GM21515 (cell line): ENCODE results near the gene UBE2J2.

Experiments
- ATAC-seq: cut with Tn5 transposase; IDR thresholded peaks from one replicate; pipeline ENCODE4 v1.9.1; 2021; ENCODE audit not compliant: unreplicated experiment

Gene UBE2J2

DNA sequence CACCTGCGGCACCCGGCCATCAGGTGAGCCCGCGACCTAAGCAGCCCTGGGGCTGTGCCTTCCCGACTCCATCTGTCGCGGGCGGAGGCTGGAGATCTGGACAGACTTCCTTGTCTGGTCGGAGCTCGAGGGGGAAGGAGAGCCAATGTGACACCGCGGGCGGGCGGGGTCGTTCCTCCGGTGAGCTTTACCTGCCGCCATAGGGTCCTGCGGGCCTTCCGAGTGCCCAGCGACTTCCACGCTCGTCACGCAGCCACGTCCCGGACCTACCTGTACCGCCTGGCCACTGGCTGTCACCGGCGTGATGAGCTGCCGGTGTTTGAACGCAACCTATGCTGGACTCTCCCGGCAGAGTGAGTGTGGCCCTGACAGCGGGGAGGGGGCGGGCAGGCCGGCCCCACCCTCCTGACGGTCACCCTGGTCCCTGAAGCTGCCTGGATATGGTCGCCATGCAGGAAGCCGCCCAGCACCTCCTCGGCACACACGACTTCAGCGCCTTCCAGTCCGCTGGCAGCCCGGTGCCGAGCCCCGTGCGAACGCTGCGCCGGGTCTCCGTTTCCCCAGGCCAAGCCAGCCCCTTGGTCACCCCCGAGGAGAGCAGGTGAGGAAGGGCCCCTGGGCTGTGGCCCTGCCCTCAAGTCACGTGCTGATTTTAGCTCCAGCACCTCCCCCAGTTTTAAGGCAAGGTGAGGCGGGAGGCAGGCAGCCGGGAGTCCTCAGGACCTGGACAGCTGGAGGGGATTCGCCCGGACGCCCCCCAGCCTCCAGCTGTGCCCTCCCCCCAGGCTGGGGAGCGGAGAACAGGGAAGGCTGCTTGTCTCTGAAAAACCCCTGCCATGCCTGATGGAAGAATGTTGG lies 35.8 kb upstream of the UBE2J2 start:
- ATAC-seq: no peak

DNA sequence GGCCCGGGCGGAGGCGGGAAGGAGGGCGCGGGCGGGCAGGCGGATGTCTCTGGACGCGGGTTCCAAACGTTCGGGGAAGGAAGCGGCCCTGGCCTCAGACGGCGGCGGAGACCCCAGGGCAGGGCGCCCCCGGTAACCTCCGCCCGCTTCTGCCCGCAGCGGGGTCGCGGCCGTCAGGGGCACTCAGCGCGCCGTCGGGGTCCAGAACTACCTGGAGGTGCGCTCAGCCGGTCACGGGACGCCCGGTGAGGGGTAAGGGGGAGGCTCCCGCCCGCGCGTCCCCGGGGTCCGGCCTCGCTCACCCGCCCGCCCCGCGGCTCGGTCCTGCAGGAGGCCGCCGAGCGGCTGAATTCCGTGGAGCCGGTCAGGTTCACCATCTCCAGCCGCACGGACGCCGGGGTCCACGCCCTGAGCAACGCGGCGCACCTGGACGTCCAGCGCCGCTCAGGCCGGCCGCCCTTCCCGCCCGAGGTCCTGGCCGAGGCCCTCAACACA lies 35.1 kb upstream of the UBE2J2 start:
- ATAC-seq: peak; percentile 8

DNA sequence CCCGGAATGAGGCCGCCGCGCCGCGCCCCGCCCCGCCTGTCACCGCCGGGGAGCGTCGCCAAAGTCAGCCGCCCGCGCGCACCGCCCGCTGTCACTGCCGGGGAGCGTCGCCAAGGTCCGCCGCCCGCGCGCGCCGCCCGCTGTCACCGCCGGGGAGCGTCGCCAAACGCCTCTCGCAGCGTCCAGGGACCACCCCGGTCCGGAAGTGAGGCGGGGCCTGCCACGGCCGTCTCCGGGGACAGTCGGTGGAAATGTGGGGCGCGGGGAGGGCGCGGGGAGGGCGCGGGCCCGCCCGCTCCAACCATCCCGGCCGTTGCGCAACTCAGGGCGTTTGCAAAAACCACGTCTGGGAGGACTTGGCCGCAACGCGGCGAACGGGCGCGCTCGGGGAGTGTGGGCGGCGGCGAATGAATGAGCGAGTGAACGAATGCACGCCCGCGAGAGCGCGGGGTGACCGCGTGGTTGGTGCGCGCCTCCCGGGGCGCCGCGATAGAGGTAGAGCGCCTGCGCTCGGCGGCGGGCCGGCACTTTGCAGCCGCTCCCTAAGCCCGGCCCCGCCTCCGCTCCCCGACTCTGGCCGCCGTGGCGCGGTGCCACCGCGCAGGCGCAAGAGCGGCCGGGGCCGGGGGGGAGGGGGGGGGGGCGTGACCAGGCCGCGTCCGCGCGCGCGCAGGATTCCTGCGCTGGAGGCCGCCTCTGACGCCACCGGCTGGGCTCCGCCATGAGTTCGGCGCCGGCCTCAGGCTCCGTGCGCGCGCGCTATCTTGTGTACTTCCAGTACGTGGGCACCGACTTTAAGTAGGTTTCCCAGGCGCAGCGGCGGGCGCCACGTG lies 34.5 kb upstream of the UBE2J2 start, which contains the start of the genes ACAP3 and PUSL1:
Gene ACAP3 (minus strand): TSS at position 8 of the 833 bp plus-strand sequence. CDS start 115 bp downstream, outside the sequence.
Gene PUSL1 (plus strand): TSS at position 675 of the 833 bp plus-strand sequence. CDS start 47 bp downstream, at position 722.
- peak; percentile 50 for ATAC-seq

DNA sequence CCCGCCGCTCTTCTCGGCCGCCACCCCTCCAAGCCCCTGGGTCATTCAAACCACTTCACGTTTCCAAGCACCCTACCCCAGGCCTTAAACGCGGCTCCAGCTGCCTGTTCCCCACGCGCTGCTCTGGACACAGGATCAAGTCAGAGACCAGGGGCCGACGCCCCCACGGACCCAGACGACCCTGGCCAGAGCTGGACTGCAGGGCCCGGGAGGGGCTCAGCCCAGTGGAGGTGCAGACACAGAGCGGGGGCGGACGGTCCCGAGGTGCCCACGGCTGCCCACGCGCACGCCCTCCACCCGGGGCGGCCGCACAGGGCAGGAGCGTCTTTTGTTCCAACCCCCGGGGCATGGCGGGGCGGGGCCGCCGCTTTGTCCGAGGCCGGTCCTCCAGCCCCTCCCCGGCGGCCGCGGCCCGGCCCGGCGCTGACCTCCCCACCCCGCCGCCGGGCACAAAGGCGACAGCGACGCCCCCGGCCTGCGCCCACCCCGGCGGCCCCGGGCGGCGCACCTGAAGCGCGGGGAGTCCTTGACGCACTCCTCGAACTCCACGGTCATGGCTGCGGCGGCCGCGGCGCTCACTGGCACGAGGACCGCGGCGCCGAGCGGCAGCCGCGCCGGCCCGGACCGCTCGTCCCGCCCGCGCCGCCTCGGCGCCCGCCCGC lies 33.7 kb upstream of the UBE2J2 start:
- peak; percentile 6 for ATAC-seq

DNA sequence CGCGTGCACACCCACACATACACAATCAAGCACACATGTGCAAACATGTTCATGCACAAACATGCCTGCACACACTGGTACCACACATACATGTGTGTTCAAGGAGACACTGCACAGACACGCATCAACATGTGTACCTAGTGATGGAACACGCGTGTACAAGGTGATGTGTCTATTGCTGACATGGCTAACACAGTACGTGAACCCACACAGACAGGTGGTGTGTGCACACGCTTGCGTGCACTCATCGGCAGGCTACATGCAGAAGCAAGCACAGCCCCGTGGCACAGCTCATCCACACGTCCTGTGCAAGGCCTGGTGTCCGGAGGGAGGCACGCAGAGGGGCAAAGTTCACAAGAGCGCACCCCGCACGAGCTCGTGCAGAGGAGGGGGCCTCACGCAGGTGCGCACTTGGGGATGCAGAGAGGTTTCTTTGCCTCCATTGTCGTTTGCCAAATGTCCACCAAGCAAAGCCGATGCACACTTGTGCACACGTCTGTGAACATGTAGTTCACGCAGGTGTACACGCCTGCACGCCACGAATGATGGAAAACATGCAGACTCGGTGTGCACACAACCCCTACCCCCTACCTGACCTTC lies 33.1 kb upstream of the UBE2J2 start:
- ATAC-seq: no peak

DNA sequence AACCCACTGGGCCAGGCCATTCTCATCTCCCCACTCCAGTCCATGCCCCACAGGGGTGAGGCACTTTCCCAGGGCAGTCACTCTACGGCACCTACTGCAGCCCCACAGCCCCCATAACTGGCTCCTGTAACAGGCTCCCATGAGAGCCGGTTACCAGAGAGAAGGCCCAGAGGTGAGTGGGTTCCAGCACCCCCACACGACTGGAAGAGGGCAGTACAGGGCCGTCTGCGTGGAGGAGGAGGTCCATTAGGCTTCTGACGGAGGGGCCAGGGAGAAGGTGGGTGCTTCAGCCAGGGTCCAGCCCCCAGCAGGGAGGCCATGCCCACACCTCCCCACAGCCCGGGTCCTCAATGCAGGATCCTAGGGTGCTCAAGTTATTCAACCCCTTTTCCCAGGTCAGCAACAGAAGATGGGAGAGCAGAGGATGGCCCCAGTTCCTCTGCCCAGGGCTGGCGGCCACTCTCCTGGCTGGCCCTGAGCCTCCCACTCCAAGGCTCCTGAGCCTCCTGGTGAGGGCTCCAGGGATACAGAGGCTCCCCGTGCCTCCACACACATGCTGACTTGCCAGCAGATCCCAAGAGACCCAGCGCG lies 32.5 kb upstream of the UBE2J2 start:
- ATAC-seq: no peak

DNA sequence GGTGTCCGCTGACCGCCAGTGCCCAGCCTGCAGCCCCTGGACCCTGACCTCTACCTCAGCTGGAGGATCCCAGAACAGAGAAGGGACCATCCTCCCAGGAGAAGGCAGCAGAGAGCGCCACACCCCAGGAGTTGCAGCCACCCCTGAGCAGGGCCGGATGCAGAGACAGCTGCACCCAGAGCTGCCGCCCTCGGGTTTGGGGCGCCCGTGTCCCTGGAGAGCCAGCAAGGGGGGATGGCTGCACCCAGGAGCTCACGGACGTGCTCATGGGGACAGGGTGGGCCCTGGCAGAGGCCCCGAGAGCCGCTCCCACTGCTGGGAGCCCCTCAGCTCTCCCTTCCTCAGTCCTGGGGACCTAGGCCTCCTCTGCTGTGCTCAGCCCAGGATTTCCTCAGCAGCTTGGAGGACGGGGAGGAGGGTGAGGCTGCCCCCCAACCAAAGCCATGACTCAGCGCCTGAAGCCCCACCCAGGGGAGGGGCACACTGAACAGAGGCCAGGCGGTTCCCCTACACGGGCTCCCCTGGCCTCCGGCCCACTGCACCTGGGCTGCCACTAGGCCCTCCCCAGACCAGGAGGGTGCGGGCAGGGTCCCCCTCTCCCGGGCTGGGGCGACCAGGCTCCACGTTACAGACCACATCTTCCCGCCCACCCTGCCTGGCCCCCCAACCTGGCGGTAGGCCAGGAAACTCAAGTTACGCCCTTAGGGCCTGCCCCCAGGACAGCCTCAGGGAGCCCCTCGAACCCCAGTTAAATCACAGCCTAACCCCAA lies 31.8 kb upstream of the UBE2J2 start:
- ATAC-seq: no peak

DNA sequence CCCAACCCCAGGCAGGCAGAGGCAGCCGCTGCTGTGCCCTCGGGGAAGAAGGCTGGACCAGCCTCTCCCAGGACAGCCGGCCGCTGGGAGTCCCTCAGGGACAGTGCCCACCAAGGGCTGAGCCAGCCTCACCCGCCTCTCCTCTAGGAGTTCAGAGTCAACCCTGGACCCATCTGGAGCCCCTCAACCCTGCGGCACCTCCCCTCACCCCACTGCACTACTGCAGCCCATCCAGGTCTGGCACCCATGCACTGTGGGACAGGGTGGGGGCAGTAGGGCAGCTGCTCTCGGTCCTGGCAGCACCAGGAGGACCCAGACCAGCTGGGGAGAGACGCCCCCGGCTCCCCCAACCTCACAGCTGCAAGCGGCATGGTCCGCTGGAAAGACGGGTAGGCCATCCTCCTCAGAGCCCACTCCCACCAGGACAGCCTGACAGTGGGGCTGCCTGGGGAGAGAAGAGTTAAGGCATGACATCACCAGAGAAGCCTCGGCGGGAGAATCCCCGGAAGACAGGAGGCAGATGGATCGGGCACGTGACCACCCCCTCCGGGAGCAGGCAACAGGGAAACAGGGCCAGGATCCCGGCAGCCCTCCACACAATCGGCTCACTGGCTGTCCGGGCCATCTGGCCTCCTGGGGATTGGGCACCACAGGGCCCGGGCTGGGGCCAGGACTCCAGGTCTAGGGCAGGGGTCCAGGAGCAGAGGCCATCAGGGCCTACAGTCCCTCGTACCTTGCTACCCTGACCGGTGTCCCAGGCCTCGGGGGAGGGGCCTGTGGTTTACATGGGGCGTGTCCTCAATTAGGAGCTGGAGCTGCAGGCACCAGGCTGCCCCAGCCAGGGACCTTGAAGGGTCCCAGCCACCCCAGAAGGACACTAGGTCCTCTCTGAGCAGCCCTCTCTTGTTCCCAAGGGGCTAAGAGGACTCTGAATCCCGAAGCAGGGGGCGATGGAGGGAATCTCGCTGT lies 31.0 kb upstream of the UBE2J2 start:
- ATAC-seq: no peak

DNA sequence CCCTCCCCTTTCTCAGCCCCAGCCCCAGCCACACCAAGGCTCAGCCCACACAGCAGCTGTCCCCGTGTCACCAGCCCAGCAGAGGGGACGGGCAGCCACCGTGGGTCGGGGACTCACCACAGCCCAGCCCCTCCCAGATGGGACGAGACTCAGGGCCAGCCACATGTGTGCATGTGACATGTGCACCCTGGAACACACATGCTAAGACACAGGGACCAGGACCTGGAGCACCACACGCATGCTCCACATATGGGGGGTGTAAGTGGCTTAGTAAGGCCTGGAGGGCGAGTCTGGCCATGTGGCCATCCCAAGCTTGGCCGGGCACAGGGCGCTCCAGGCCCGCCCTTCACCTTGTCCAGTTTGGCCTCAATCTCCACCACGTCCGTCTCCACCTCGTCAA lies 30.1 kb upstream of the UBE2J2 start:
- no peak for ATAC-seq

DNA sequence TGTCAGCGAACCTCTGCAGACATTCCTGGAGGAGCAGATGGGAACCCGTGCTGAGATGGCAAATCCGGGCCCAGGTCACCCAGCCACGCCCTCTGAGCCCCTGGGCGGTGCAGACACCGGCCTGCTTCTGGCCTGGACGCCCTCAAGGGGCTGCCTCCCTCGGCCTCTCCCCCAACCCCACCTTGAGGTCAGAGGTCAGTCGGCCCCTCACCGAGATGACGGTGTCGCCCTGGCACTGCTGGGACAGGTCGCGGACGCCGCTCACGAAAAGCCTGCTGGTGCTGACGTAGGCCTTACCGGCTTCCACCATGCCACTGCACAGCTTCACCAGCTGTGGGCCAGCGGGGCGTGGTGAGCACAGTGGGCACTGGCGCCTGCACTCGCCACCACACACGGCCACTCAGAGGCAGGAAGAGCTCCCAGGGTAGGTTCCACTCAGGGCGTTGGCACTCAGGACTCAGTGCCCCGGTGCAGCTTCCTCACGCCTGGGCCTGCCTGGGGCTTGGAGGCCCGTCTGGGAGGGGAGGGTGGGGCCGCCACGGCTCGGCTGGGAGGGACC lies 29.4 kb upstream of the UBE2J2 start:
- ATAC-seq: no peak

DNA sequence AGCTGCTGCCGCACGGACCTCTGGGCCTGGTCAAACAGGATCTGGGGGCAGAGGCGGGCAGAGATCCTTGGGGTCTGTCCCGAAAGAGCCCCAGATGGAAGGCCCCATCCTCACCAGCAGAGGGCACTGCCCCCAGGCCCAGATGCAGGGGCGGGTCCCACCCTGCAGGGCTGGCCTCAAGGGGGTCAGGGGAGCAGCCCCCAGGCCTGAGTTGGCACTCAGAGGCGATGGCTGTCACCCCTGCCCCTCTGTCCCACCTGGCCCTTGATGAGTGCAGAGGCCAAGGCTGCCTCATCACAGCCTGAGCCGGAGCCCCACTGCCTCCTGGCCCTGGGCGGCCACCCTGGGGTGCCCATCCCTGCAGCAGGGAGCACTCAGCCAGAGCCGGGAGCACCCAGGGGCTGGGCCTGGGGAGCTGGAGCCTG lies 28.4 kb upstream of the UBE2J2 start:
- ATAC-seq: no peak

DNA sequence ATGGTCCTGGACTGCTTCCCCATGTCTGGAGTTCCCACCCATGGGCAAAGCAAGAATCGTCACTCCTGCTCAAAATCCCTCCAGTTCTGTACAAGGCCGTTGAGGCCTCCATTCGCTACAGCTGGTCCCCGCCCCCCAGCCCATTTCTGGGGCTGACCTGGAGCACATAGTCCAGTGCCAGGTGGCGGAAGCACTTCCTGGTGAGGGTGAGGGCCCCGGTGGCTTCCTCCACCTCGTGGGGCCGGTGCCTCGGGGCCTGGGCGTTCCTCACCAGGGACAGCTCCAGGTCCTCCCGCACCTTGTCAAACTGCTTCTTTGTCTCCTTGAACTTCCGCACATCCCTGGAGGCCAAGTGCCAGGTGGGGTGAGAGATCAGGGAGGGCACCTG lies 26.7 kb upstream of the UBE2J2 start:
- ATAC-seq: no peak

DNA sequence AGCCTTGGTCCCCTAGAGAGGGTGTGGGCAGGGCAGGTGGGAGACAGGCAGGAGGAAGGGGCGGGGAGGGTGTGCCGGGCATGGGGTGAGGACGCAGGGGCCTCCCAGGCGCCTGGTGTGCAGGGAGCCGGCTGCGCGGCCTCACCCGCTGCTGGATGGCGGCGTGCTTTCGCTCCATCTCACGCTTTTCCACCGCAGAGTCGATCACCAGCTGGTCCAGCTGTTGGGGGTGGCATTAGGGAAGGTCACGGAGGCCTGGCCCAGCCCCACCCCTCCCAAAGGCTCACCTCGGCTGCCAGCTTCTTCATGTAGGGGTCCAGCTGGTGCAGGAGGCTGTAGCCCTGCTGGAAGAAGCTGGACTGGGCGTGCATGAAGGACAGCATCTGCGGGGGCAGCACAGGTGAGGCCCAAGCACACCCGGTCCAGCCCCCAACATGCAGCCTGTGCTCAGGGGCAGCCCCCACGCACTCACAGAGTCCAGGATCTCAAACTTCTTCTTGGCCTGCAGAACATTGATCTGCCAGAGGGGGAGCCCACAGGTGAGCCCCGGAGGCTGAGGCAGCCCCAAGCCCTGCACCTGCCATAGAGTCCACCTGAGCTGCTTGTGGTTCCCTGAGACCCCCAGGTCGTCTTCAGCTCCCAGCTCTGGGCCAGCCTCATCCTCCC lies 26.2 kb upstream of the UBE2J2 start:
- ATAC-seq: no peak

DNA sequence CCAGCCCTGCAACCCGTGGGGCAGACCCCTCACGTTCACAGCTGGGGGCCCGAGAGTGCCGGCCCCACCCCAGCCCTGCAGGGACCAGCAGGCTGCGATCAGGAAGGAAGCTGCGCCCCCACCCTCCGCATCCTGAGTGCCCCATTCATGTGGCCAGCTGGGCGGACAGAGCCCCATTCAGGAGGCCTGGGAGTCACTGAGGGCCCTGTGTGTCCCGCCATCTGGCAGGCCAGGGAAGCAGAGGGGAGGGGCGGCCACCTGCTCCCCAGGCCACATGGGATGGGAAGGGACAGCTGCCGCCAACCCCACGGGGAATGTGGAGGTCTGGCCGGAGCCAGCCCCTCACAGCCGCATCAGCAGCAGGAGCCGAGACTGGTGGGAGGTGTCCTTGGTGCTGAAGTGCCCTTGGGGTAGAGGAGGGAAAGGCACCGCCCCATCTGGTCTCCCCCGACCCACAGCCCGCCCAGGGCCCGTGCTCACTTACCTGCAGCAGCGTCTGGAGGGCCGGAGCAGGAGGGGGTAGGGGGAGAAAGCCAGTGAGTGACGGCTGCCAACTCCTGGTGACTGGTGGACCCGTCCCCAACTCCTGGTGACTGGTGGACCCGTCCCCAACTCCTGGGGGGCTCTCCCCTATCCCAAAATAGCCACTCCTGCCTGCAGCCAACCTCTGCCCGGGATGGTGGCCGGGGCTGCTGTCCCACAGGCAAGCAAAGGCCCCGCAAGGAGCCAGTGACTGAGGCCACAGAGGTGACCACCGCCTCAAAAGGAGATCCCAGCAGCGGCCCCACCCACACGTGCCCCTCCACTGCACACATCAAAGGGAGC lies 25.4 kb upstream of the UBE2J2 start:
- no peak for ATAC-seq

DNA sequence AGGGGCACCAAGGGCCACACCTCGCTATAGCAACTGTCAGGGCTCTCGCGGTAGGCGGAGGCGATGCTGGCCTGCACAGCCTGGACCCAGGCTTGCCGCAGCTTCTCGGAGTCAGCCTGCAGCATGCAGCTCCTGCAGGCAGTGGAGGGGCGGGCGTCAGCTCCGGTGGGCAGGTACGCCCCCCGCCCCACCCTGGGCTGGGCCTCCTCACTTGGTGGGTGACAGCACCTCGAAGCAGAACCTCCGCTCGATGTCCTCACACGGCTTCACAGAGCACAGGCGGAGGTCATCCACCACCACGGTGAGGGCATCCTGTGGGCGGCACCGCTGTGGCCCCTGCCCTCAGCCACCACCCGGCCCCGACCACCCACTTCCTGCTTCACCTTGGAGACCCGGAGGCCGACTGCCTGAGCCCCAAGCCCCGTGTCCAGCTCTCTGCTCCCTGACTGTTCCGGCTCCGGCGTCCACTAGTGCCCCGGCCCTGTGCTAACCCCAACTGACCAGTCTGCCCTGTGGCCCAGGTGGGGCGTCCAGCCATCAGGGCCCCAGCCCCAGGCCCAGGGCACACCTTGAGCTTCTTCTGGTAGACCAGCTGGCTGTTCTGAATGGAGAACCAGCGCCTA lies 24.3 kb upstream of the UBE2J2 start:
- ATAC-seq: no peak
